Stimulated activated CD8-positive, alpha-beta memory T cell treated with anti-CD3 and anti-CD28 coated beads, Interleukin-15, amount 100 ng/mL, for 1 hour (primary cell): ENCODE results near the gene SLC22A13.
"Not testable (repeated sequence)": the region's sequence is repeated elsewhere in the genome, so short reads cannot be mapped to it uniquely, and the experiment has no call there.

Experiments
- DNase-seq: peaks from one replicate; pipeline ENCODE4 v3.0.0-alpha.2; 2020; ENCODE audit warnings: low read depth

The SLC22A13 gene, protein sequence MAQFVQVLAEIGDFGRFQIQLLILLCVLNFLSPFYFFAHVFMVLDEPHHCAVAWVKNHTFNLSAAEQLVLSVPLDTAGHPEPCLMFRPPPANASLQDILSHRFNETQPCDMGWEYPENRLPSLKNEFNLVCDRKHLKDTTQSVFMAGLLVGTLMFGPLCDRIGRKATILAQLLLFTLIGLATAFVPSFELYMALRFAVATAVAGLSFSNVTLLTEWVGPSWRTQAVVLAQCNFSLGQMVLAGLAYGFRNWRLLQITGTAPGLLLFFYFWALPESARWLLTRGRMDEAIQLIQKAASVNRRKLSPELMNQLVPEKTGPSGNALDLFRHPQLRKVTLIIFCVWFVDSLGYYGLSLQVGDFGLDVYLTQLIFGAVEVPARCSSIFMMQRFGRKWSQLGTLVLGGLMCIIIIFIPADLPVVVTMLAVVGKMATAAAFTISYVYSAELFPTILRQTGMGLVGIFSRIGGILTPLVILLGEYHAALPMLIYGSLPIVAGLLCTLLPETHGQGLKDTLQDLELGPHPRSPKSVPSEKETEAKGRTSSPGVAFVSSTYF

DNA sequence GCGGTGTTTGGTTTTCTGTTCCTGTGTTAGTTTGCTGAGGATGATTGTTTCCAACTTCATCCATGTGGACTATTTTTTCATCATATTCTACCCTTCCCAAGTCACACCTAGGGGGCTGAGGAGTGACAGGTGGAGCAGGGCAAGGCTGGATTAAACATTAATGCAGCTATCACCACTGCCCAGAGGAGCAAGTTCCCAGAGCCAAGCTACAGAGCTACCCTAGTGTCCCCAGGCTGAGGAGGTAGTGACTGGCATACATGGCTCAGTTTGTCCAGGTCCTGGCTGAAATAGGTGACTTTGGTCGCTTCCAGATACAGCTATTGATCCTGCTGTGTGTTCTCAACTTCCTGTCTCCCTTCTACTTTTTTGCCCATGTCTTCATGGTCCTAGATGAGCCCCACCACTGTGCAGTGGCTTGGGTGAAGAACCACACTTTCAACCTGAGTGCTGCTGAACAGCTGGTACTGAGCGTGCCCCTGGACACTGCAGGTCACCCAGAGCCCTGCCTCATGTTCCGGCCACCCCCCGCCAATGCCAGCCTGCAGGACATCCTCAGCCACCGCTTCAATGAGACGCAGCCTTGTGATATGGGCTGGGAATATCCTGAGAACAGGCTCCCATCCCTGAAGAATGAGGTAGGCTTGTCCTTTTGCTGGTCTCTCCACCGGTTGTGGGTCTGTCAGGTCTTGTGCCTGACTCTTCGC lies at the start of gene SLC22A13:
TSS of gene SLC22A13 (plus strand) at position 209 of the 704 bp plus-strand sequence. CDS start at position 258, 49 bp downstream.
- no peak for DNase-seq

- no peak for DNase-seq
Observed at GRCh38 chr3:38219609-38220197, 45.9 kb upstream of the SLC22A13 start.

DNA sequence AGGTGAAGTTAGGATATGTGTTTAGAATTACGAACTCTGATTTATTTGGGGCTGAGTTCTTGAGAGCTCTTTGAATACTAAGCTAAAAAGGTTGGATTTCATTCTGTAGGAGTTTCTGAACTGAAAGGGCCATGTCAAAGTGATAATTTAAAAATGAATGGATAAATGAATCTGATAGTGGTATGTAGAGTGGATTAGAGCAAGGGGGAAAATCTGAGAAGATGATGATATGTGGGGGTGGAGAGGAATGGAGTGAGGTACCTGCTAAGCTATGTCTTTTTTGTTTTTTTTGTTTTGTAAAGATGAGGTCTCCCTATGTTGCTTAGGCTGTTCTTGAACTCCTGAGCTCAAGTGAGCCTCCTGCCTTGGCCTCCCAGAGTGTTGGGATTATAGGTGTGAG lies 44.6 kb upstream of the SLC22A13 start:
- DNase-seq, result no peak

GRCh38 chr3:38222032-38222634 lies 43.5 kb upstream of the SLC22A13 start:
- no peak for DNase-seq

DNA sequence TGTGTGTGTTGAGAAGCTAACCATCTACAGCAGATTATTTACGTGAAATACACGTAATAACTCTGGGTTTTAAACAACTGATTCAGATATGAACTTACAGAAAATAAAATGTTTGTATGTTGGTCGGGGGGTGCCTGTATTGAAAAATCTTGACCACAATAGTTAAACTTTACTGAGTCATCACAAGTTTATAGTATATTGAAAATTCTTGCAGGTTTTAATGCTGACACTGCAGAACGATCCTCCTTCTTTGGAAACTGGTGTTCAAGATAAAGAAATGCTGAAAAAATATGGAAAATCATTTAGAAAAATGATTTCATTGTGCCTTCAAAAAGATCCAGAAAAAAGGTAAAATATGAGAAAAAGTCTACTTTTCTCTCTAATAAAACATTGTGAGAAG lies 41.3 kb upstream of the SLC22A13 start:
- no peak for DNase-seq

GRCh38 chr3:38226273-38226672 lies 39.3 kb upstream of the SLC22A13 start:
- no peak for DNase-seq

GRCh38 chr3:38227989-38228388 lies 37.6 kb upstream of the SLC22A13 start:
- DNase-seq, result no peak

- no peak for DNase-seq
Observed at GRCh38 chr3:38229036-38229435, 36.6 kb upstream of the SLC22A13 start.

DNA sequence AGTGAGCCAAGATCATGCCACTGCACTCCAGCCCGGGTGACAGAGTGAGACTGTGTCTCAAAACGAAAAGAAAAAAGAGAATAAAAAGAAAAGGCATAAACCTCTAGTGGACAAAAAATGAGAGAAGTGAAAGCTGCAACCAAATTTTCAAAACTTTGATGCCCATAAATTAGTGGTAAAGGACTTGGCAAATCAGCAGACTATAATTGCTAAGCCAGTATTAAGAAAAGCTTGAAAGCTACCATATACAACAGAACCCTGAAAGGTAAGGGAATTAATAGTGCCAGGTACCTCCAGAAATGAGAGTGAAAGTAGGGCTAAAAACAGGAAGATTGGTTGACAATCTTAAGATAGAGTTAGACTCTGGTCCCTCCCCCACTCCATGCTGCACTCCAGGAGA lies 32.9 kb upstream of the SLC22A13 start:
- no peak for DNase-seq

GRCh38 chr3:38235466-38235865 lies 30.1 kb upstream of the SLC22A13 start:
- DNase-seq, result no peak

DNA sequence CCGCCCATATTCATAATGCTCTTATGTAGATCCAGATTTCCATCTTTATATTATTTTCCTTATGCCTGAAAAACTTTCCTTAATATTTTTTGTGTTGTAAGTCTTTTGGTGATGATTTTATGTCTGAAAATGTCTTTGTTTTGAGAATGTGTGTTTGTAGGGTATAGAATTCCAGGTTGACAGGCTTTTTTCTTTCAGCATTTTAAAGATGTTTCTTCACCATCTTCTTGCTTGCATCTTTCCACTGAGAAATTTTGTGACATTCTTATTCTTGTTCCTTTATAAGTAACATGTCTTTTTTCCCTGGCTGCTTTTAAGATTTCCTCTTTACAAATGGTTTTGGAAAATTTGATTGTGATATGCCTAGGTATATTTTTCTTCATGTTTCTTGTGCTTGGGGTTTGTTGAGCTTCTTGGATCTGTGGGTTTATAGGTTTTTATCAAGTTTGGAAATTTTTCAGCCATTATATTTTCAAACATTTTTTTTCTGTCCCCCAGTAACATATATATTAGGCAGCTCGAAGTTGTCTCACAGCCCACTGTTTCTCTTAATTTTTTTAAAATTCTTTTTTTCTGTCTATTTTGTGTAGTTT lies 27.1 kb upstream of the SLC22A13 start:
- DNase-seq, result no peak

GRCh38 chr3:38242812-38243211 lies 22.8 kb upstream of the SLC22A13 start:
- not testable (repeated sequence) for DNase-seq

GRCh38 chr3:38245930-38246329 lies 19.7 kb upstream of the SLC22A13 start:
- DNase-seq, result no peak

GRCh38 chr3:38247366-38248035 lies 18.1 kb upstream of the SLC22A13 start:
- no peak for DNase-seq

DNA sequence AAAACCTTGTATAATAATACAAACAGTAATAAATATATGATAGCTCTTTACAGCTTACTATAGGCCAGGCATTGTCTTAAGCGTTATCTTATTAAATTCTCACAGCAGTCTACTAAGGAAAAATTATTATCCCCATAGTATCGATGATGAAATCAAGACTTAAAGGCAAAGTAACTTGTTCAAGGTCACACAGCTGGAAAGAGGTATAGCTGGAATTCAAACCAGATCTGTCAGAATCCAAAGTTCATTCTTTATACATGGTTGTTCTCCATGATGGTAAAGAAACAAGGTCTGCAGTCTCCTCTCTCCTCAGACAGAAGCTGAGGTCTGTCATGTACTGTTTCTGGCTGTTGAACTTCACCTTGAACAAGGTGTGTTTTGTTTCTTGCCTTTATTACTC lies 15.4 kb upstream of the SLC22A13 start:
- DNase-seq, result no peak

DNA sequence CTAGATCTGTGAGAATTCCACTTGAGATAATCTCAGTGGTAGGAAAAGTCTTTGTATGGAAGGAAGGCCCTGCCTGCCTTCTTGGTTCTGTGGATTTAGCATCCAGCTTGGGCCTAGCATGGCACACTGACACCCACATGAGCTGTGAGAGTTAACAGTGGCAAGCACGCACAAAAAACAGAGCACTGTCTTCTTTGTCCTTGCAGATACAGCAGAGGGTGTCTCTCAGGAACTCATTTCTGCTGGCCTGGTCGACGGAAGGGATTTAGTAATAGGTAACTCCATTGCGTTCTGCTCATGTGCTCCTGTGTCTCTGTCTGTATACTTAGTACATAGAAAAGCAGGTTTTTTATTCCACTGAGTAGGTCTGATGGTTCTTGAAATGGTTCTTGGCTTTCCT lies 14.4 kb upstream of the SLC22A13 start:
- DNase-seq, result no peak

DNA sequence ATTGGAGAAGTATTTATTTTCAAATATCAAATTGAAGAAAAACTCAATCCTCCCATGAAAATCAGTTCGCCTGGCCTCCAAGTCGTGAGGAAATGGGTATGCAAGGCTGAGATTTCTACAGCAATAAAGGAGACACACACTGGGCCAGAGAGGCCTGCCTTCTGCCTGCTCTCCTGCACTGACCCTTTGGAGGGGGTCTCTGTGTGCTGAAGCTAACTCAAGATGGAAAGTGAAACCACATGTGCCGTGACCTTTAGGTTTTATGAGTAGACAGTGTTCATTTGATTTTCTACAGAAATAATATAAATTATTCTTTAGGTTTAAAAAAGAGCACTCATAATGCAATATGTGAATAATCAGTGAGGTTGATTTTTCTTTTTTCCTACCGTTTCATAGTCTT lies 11.9 kb upstream of the SLC22A13 start:
- no peak for DNase-seq

DNA sequence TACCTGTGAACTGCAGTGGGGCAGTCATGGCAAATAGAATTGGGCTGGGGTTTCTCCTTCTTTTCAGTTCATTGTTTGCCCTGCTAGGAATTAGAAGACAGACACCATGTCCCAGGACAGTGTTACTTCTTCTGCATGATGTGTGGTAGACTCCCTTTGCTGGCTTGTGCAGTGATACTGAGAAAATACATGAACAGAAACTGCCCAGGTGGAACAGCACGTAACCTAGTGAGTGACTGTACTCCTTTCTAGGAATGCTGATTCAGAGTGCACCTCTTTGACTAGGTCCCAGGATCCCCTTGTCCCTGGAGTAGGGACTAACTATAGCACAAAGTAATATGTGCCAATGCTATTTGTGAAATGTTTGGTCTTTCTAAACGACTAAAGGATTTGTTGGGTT lies 10.7 kb upstream of the SLC22A13 start:
- no peak for DNase-seq

DNA sequence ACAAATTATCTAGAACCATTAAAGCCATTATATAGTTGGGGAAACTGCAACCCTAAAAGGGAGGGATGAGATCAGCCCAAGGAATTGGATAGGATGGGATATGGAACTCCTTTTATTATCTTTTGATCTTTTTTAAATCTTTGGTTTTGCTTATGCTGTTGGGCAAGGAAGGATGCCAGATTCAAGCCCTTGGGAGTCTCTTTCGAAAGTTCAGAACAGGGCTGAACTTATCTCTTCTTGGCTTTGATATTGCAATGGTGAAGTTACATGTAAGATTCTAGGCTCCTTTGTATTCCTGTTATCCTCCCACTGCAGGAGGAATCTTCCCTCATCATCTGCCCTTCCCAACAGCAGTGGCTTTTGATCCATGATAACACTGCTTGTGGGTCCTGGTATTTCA lies 10.0 kb upstream of the SLC22A13 start:
- no peak for DNase-seq

DNA sequence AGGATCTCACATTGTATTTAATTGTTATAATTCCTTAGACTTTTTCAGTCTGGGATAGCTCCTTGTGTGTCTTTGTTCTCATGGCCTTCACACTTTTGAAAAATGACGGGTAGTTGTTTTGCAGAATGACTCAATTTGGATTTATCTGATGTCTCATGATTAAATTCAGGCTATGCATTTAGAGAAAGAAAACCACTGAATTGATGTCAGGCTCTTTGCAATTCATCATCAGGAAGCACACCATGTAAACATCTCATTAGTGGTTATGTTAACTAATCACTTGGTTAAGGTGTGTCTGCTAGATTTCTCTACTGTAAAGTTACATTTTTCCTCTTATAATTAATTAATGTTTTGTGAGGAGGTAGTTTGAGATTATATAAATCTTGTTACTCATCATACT lies 8.0 kb upstream of the SLC22A13 start:
- no peak for DNase-seq

DNA sequence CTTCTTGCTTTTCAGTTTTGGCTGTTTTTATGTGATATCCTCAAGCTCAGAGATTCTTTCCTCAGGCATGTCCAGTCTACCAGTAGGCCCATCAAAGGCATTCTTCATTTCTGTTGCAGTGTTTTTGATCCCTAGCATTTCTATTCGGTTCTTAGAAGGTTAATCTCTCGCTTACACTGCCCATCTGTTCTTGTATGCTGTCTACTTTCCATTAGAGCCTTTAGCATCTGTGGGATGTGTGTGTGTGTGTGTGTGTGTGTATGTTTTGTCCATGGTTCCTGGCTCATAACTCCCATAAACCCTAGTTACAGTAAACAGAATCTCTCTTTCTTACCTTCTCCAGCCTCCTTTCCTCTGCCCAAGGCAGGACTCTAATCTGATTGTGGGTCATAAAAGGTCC lies 5.1 kb upstream of the SLC22A13 start:
- DNase-seq, result no peak
